NCI-H1436 treated with DMSO at 0.1 percent for 48 hours (cell line): ENCODE measurements around the gene TMEM150A.
"Not testable (repeated sequence)": the region's sequence is repeated elsewhere in the genome, so short reads cannot be mapped to it uniquely, and the experiment has no call there.

Experiments used
- DNase-seq: peaks from one replicate; lab custom pipeline; 2025; lab: John Stamatoyannopoulos, UW

The TMEM150A gene

GRCh38 chr2:85593023-85593422 is 9.5 kb downstream of the TMEM150A start:
- no peak for DNase-seq

- not testable (repeated sequence) for DNase-seq
These were observed 10.2 kb downstream of the TMEM150A start for GRCh38 chr2:85592299-85592698.

- no peak for DNase-seq
These were observed 10.9 kb downstream of the TMEM150A start for GRCh38 chr2:85591563-85591962.

- DNase-seq: no peak
These were observed 11.5 kb downstream of the TMEM150A start for GRCh38 chr2:85590950-85591349.

GRCh38 chr2:85589982-85590791 is 12.3 kb downstream of the TMEM150A start:
- DNase-seq: no peak

- DNase-seq: no peak
These were observed 13.3 kb downstream of the TMEM150A start for GRCh38 chr2:85589181-85589580.

- no peak for DNase-seq
These were observed 13.9 kb downstream of the TMEM150A start for GRCh38 chr2:85588645-85589044.

GRCh38 chr2:85588236-85588635 is 14.3 kb downstream of the TMEM150A start:
- no peak for DNase-seq

- no peak for DNase-seq
These were observed 16.8 kb downstream of the TMEM150A start for GRCh38 chr2:85585781-85586105.

GRCh38 chr2:85584857-85585780 is 17.4 kb downstream of the TMEM150A start:
- DNase-seq: no peak

GRCh38 chr2:85584354-85584856 is 18.1 kb downstream of the TMEM150A start, which contains the start of gene VAMP5:
Gene VAMP5, plus strand, starts transcription at chr2:85584431. Its CDS starts 60 bp downstream, at chr2:85584491.
- DNase-seq: no peak

GRCh38 chr2:85583667-85584353 is 18.7 kb downstream of the TMEM150A start:
- DNase-seq: no peak

GRCh38 chr2:85582492-85582891 is 20.0 kb downstream of the TMEM150A start:
- no peak for DNase-seq

GRCh38 chr2:85580206-85580605 is 22.3 kb downstream of the TMEM150A start:
- no peak for DNase-seq

GRCh38 chr2:85579266-85579935 is 23.1 kb downstream of the TMEM150A start:
- no peak for DNase-seq

- no peak for DNase-seq
These were observed 24.0 kb downstream of the TMEM150A start for GRCh38 chr2:85578243-85579180.

- no peak for DNase-seq
These were observed 24.9 kb downstream of the TMEM150A start, which contains the start of gene VAMP8 for GRCh38 chr2:85577386-85578242. Gene VAMP8, plus strand, starts transcription at chr2:85577586. Its CDS starts 61 bp downstream, at chr2:85577647.

GRCh38 chr2:85577063-85577385 is 25.5 kb downstream of the TMEM150A start:
- DNase-seq: no peak

- no peak for DNase-seq
These were observed 26.8 kb downstream of the TMEM150A start for GRCh38 chr2:85575739-85576138.

GRCh38 chr2:85566265-85566664 is 36.2 kb downstream of the TMEM150A start:
- no peak for DNase-seq
